ENCODE measurements around the gene AMPD3.

DNA sequence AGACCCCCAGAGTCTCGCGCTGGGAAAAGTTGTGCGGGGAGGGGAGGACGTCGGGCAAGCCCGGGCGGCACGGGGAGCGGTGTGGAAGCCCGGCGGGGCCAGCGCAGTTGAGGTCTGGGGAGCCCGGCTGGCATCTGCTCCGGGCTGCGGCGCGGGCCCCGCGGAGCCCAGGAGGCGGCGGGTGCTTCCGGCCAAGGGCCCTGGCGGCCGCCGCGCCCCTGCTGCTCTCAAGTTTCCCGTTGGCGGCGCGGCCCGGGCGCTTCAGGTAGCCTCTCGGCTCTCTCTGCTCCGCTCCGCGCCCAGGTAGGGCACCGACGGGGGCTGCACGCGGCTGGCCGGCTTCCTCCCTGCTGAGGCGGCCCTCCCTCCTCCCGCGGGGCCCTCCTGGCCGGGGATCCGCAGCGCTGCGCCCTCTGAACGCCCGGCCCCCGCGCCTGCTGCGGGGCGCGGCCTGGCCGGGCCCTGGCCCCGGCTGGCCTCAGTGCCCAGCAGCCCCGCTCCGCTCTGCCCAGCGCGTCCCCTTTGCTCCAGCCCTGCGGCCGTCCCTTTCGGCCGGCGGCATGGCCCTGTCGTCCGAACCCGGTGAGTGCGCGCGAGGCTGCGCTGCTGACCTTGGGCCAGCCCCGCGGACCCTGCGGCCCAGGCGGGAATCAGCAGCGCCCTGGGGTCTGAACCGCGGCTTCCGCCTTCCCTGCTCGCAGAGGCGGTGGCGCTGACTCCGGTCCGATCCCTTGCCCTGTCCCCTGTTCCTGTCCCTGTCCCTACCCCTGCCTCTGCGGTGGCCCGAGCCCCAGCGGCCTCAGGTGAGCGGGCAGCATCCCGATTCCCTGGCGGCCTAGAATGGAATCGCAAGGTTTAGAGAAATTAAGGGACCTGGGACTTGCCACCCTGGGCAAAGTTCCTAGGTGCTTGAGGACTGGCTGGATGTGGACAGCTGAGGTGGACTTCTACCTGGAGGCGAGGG, 4.3 kb upstream of the AMPD3 start:
- TF ChIP-seq, protein P1, sequence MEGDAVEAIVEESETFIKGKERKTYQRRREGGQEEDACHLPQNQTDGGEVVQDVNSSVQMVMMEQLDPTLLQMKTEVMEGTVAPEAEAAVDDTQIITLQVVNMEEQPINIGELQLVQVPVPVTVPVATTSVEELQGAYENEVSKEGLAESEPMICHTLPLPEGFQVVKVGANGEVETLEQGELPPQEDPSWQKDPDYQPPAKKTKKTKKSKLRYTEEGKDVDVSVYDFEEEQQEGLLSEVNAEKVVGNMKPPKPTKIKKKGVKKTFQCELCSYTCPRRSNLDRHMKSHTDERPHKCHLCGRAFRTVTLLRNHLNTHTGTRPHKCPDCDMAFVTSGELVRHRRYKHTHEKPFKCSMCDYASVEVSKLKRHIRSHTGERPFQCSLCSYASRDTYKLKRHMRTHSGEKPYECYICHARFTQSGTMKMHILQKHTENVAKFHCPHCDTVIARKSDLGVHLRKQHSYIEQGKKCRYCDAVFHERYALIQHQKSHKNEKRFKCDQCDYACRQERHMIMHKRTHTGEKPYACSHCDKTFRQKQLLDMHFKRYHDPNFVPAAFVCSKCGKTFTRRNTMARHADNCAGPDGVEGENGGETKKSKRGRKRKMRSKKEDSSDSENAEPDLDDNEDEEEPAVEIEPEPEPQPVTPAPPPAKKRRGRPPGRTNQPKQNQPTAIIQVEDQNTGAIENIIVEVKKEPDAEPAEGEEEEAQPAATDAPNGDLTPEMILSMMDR (IDR thresholded peaks at IDR 0.05): no peak
- TF ChIP-seq, protein P2, sequence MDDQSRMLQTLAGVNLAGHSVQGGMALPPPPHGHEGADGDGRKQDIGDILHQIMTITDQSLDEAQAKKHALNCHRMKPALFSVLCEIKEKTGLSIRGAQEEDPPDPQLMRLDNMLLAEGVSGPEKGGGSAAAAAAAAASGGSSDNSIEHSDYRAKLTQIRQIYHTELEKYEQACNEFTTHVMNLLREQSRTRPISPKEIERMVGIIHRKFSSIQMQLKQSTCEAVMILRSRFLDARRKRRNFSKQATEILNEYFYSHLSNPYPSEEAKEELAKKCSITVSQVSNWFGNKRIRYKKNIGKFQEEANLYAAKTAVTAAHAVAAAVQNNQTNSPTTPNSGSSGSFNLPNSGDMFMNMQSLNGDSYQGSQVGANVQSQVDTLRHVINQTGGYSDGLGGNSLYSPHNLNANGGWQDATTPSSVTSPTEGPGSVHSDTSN (IDR thresholded peaks at IDR 0.05): no peak
- TF ChIP-seq POLR2AphosphoS5 (IDR thresholded peaks at IDR 0.05; ENCODE audit: low read depth, low read length) (no peak), EZH2phosphoT487 (IDR thresholded peaks at IDR 0.05; ENCODE audit: borderline replicate concordance, low read depth) (no peak), EP300 (IDR thresholded peaks at IDR 0.05; ENCODE audit: borderline replicate concordance in 1 of 2, low read depth in 1 of 2, low read length in 1 of 2) (no peak), IRF3 (IDR thresholded peaks at IDR 0.05; ENCODE audit: low read depth, low read length) (no peak), SMC3 (IDR thresholded peaks at IDR 0.05; ENCODE audit: low read depth, low read length) (no peak)
